Breast epithelium (tissue), 4 donors: Measurements from ENCODE around the gene MAST4. TPM values are rescaled to one million over a fixed set of nuclear protein-coding genes. Genes with fewer than 3 reads are reported as not detected.

Experiments used
- DNase-seq, 2 donors: peaks; one replicate each; pipeline ENCODE4 v3.0.0-alpha.2; 2019; ENCODE audit warnings: low spot score in 2 of 2
- H3K27ac ChIP-seq, 2 donors: fragments of 200-600 bp; sonication (generic) in 1 of 2; one replicate each; pipeline ENCODE4 v1.5.1; 2016 to 2019; ENCODE audit warnings: mild to moderate bottlenecking in 1 of 2
- H3K27me3 ChIP-seq, 2 donors: fragments of 200-600 bp; sonication (generic) in 1 of 2; one replicate each; pipeline versions ENCODE4 v1.5.1 to v1.6.0; 2017 to 2019; ENCODE audit warnings: control low read depth in 1 of 2, mild to moderate bottlenecking in 1 of 2
- H3K36me3 ChIP-seq: fragments of 200-600 bp; one replicate; pipeline ENCODE4 v1.5.1; 2019
- H3K4me1 ChIP-seq, 2 donors: fragments of 200-600 bp; sonication (generic); one replicate each; pipeline ENCODE4 v1.5.1; 2016 to 2019; ENCODE audit warnings: control low read depth in 1 of 2
- H3K4me3 ChIP-seq, 3 donors: fragments of 200-600 bp; sonication (generic); 1 replicate in 2 of 3; 2 replicates in 1 of 3; pipeline ENCODE4 v1.5.1; 2016 to 2019; ENCODE audit warnings: mild to moderate bottlenecking in 3 of 3, moderate library complexity in 2 of 3
- H3K9me3 ChIP-seq, 2 donors: fragments of 200-600 bp; sonication (generic) in 1 of 2; one replicate each; pipeline ENCODE4 v1.5.1; 2016 to 2019; ENCODE audit warnings: control low read depth in 1 of 2
- CTCF ChIP-seq, 3 donors: fragments of 450-650 bp; IDR thresholded peaks; one replicate each; pipeline ENCODE4 v1.5.1; 2016 to 2017; ENCODE audit warnings: antibody characterized with exemption in 3 of 3, mild to moderate bottlenecking in 3 of 3, moderate library complexity in 3 of 3
- POLR2A ChIP-seq: fragments of 450-650 bp; IDR thresholded peaks from one replicate; pipeline ENCODE4 v1.6.1; 2016; ENCODE audit warnings: antibody characterized with exemption, mild to moderate bottlenecking, moderate library complexity
- POLR2AphosphoS5 ChIP-seq, 3 donors: sonication (generic); formaldehyde crosslinking; IDR thresholded peaks; one replicate each; pipeline ENCODE4 v1.6.1; 2017; ENCODE audit warnings: antibody characterized with exemption in 3 of 3
- intact Hi-C: fragments of 100-400 bp; cut with DNase I; formaldehyde crosslinking; loops from one replicate; pipeline ENCODE4 v1.15.1; 2023; ENCODE audit warnings: low total_unique reads
- total RNA-seq, 3 donors: library from RNA; depleted of rRNA; stranded (reverse); fragments of >200 nt; gene quantifications; one replicate each; pipeline ENCODE4 v1.1.0, GENCODE V29; 2016

Gene MAST4
- total RNA-seq, 3 donors from 2014 or later: 28.0 to 61.5 (median 50.1) TPM

GRCh38 chr5:66757834-66758371 lies 161.7 kb downstream of the MAST4 start:
- TF ChIP-seq POLR2A: no peak
- TF ChIP-seq POLR2AphosphoS5 (IDR thresholded peaks at IDR 0.05): no peak
- TF ChIP-seq CTCF (IDR thresholded peaks at IDR 0.05): no peak
- H3K4me3 ChIP-seq: no peak overlapping the region
- no peaks in the 10 kb centered on the region for H3K9me3 ChIP-seq

GRCh38 chr5:66769030-66769733 lies 173.0 kb downstream of the MAST4 start:
- TF ChIP-seq CTCF (IDR thresholded peaks at IDR 0.05): no peak
- Histone ChIP-seq H3K4me3 (no peak overlapping the region), H3K27me3 (no peaks in the 10 kb centered on the region), H3K9me3 (no peaks in the 10 kb centered on the region), H3K27ac (no peak overlapping the region), H3K4me1 (no peaks in the 10 kb centered on the region), H3K36me3 (no peaks in the 10 kb centered on the region)
- no peak for DNase-seq
- intact Hi-C loops: no loop called here

More at GRCh38 chr5:66757834-66758371, 161.7 kb downstream of the MAST4 start:
- Histone ChIP-seq H3K27me3 (no peaks in the 10 kb centered on the region), H3K4me1 (no peaks in the 10 kb centered on the region), H3K27ac (no peak overlapping the region), H3K36me3 (no peaks in the 10 kb centered on the region)
- no peak for DNase-seq
- intact Hi-C loops: no loop called here

- Histone ChIP-seq H3K27me3 (no peaks in the 10 kb centered on the region), H3K9me3 (no peaks in the 10 kb centered on the region), H3K4me1 (no peaks in the 10 kb centered on the region), H3K27ac (no peak overlapping the region), H3K4me3 (no peak overlapping the region), H3K36me3 (no peaks in the 10 kb centered on the region)
- intact Hi-C loops: no loop called here
- DNase-seq: no peak
- TF ChIP-seq POLR2A (no peak), CTCF (IDR thresholded peaks at IDR 0.05) (no peak), POLR2AphosphoS5 (IDR thresholded peaks at IDR 0.05) (no peak)
These were observed 173.8 kb downstream of the MAST4 start for GRCh38 chr5:66769839-66770617.

- no peaks in the 10 kb centered on the region for H3K27me3 ChIP-seq
- no peak for DNase-seq
- H3K9me3 ChIP-seq: no peaks in the 10 kb centered on the region
- intact Hi-C loops: no loop called here
- no peaks in the 10 kb centered on the region for H3K36me3 ChIP-seq
- no peak overlapping the region for H3K4me3 ChIP-seq
- H3K27ac ChIP-seq: no peak overlapping the region
- no peaks in the 10 kb centered on the region for H3K4me1 ChIP-seq
- TF ChIP-seq POLR2AphosphoS5 (IDR thresholded peaks at IDR 0.05) (no peak), CTCF (IDR thresholded peaks at IDR 0.05) (no peak), POLR2A (no peak)
These were observed 181.7 kb downstream of the MAST4 start for GRCh38 chr5:66777868-66778267.

- Histone ChIP-seq H3K27me3 (no peaks in the 10 kb centered on the region), H3K36me3 (no peaks in the 10 kb centered on the region), H3K4me3 (no peak overlapping the region), H3K9me3 (no peaks in the 10 kb centered on the region), H3K4me1 (no peaks in the 10 kb centered on the region), H3K27ac (no peak overlapping the region)
- DNase-seq: no peak
- TF ChIP-seq POLR2AphosphoS5 (IDR thresholded peaks at IDR 0.05) (no peak), POLR2A (no peak), CTCF (IDR thresholded peaks at IDR 0.05) (no peak)
- intact Hi-C loops: no loop called here
These were observed 183.3 kb downstream of the MAST4 start for GRCh38 chr5:66779528-66779927.
